ENCODE measurements around the gene PAFAH1B1. TPM values are rescaled to one million over a fixed set of nuclear protein-coding genes. Genes with fewer than 3 reads are reported as not detected.
"Not testable (repeated sequence)": the region's sequence is repeated elsewhere in the genome, so short reads cannot be mapped to it uniquely, and the experiment has no call there.

PAFAH1B1 gene
- total RNA-seq, 1 experiment from 2014 or later = 181 TPM

GRCh38 chr17:2626626-2627219, 33.3 kb downstream of the PAFAH1B1 start:
- in situ Hi-C loops (cut with HindIII; ENCODE audit: low sequenced_read_pairs); DNase-seq (ENCODE audit: low spot score): not testable (repeated sequence)

GRCh38 chr17:2628922-2629321, 35.5 kb downstream of the PAFAH1B1 start:
- DNase-seq (ENCODE audit: low spot score); in situ Hi-C loops (cut with HindIII; ENCODE audit: low sequenced_read_pairs): not testable (repeated sequence)

GRCh38 chr17:2631211-2631610, 37.8 kb downstream of the PAFAH1B1 start:
- in situ Hi-C loops (cut with HindIII; ENCODE audit: low sequenced_read_pairs) = no loop called here
- no peak for DNase-seq (ENCODE audit: low spot score)

GRCh38 chr17:2634361-2634960, 41.0 kb downstream of the PAFAH1B1 start:
- in situ Hi-C loops (cut with HindIII; ENCODE audit: low sequenced_read_pairs) = no loop called here
- peak; percentile 31 for DNase-seq (ENCODE audit: low spot score)

GRCh38 chr17:2635241-2635640, 41.8 kb downstream of the PAFAH1B1 start:
- DNase-seq (ENCODE audit: low spot score) = no peak
- in situ Hi-C loops (cut with HindIII; ENCODE audit: low sequenced_read_pairs) = no loop called here

GRCh38 chr17:2635675-2636074, 42.2 kb downstream of the PAFAH1B1 start:
- DNase-seq (ENCODE audit: low spot score) = no peak
- in situ Hi-C loops (cut with HindIII; ENCODE audit: low sequenced_read_pairs) = no loop called here

GRCh38 chr17:2636169-2636930, 42.9 kb downstream of the PAFAH1B1 start:
- in situ Hi-C loops (cut with HindIII; ENCODE audit: low sequenced_read_pairs) = no loop called here
- DNase-seq (ENCODE audit: low spot score) = no peak

- in situ Hi-C loops (cut with HindIII; ENCODE audit: low sequenced_read_pairs) = no loop called here
- DNase-seq (ENCODE audit: low spot score) = no peak
These were observed 44.0 kb downstream of the PAFAH1B1 start for GRCh38 chr17:2637422-2637821.

GRCh38 chr17:2644971-2645370, 51.5 kb downstream of the PAFAH1B1 start:
- DNase-seq (ENCODE audit: low spot score) = no peak
- in situ Hi-C loops (cut with HindIII; ENCODE audit: low sequenced_read_pairs) = no loop called here

- no peak for DNase-seq (ENCODE audit: low spot score)
- in situ Hi-C loops (cut with HindIII; ENCODE audit: low sequenced_read_pairs) = no loop called here
These were observed 54.5 kb downstream of the PAFAH1B1 start for GRCh38 chr17:2647957-2648356.

- in situ Hi-C loops (cut with HindIII; ENCODE audit: low sequenced_read_pairs) = no loop called here
- no peak for DNase-seq (ENCODE audit: low spot score)
These were observed 55.7 kb downstream of the PAFAH1B1 start for GRCh38 chr17:2649191-2649590.

- in situ Hi-C loops (cut with HindIII; ENCODE audit: low sequenced_read_pairs); DNase-seq (ENCODE audit: low spot score): not testable (repeated sequence)
These were observed 59.5 kb downstream of the PAFAH1B1 start for GRCh38 chr17:2652911-2653310.

- no peak for DNase-seq (ENCODE audit: low spot score)
- in situ Hi-C loops (cut with HindIII; ENCODE audit: low sequenced_read_pairs) = no loop called here
These were observed 62.1 kb downstream of the PAFAH1B1 start for GRCh38 chr17:2655546-2655945.

- no peak for DNase-seq (ENCODE audit: low spot score)
- in situ Hi-C loops (cut with HindIII; ENCODE audit: low sequenced_read_pairs) = no loop called here
These were observed 62.8 kb downstream of the PAFAH1B1 start for GRCh38 chr17:2656283-2656682.

- in situ Hi-C loops (cut with HindIII; ENCODE audit: low sequenced_read_pairs); DNase-seq (ENCODE audit: low spot score): not testable (repeated sequence)
These were observed 65.9 kb downstream of the PAFAH1B1 start for GRCh38 chr17:2659337-2659736.

GRCh38 chr17:2660410-2660809, 67.0 kb downstream of the PAFAH1B1 start:
- in situ Hi-C loops (cut with HindIII; ENCODE audit: low sequenced_read_pairs); DNase-seq (ENCODE audit: low spot score): not testable (repeated sequence)

- in situ Hi-C loops (cut with HindIII; ENCODE audit: low sequenced_read_pairs) = no loop called here
- no peak for DNase-seq (ENCODE audit: low spot score)
These were observed 78.6 kb downstream of the PAFAH1B1 start for GRCh38 chr17:2672026-2672425.

- DNase-seq (ENCODE audit: low spot score); in situ Hi-C loops (cut with HindIII; ENCODE audit: low sequenced_read_pairs): not testable (repeated sequence)
These were observed 85.8 kb downstream of the PAFAH1B1 start for GRCh38 chr17:2679247-2679646.

GRCh38 chr17:2680961-2681360, 87.5 kb downstream of the PAFAH1B1 start:
- in situ Hi-C loops (cut with HindIII; ENCODE audit: low sequenced_read_pairs) = no loop called here

GRCh38 chr17:2681650-2682049, 88.2 kb downstream of the PAFAH1B1 start:
- no peak for DNase-seq (ENCODE audit: low spot score)
- in situ Hi-C loops (cut with HindIII; ENCODE audit: low sequenced_read_pairs) = no loop called here

More at GRCh38 chr17:2680961-2681360, 87.5 kb downstream of the PAFAH1B1 start:
- no peak for DNase-seq (ENCODE audit: low spot score)
